ENCODE results near the gene OR10A3.

Gene OR10A3

DNA sequence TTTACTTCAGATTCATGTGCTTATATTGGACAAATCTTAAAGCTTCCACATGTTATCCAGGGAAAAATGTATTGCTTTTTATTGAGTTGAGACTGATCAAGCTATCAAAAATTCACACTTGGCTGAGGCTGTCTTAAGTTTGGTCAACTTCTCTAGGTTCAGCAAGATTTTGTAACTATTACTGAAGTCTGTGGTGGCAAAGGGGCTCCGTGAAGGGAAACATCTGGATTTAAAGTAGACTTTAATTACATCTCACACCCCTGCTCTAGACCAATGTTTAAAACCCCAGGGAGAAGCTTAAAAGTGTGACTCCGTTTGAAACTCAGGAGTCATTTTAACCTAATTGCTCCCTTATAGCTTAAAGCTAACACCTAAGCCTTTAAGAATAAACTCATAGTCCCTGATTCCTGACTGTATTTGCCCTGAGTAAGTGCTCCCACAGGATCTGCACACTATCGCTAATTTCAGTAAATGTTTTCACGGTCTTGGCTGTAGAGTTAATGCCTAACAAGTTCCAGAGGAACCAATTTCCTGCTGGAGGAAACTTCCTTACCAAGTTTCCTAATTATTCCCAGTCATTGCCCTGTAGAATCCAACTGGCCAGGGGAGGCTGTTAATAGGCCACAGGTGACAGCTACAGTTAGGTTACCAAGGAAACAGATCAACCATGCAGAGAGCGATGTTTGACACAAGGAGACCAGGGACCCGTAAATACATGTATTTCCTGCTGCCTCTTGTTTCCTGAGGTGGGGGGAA is 50.9 kb downstream of the OR10A3 start:
- no peak for DNase-seq

DNA sequence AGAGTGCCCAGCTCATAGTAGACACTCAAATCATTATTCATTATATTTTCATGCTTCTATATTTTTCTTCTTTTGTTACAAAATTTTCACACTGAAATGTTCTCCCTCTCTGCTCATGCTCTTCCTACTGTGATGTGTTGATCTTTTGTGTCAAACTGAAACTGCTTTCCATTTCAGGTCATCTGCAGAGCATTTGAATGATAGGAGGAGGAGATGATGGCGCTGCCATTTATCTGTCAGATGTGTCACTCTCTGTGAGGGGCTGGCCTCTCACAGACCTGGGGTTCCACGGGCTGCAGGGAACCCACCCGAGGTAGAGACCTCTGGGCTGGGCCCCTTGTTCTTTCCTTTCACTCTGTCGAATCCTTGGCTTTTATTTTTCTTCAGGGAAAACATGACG is 51.5 kb downstream of the OR10A3 start:
- no peak for DNase-seq

All from NCI-H1105 (cell line).